ENCODE data around the gene CSF1R. TPM values are rescaled to one million over a fixed set of nuclear protein-coding genes. Genes with fewer than 3 reads are reported as not detected.

The CSF1R gene
- polyA plus RNA-seq, 1 of the 3 experiments (the other 2 are of a cell fraction): 0.25 TPM

DNA sequence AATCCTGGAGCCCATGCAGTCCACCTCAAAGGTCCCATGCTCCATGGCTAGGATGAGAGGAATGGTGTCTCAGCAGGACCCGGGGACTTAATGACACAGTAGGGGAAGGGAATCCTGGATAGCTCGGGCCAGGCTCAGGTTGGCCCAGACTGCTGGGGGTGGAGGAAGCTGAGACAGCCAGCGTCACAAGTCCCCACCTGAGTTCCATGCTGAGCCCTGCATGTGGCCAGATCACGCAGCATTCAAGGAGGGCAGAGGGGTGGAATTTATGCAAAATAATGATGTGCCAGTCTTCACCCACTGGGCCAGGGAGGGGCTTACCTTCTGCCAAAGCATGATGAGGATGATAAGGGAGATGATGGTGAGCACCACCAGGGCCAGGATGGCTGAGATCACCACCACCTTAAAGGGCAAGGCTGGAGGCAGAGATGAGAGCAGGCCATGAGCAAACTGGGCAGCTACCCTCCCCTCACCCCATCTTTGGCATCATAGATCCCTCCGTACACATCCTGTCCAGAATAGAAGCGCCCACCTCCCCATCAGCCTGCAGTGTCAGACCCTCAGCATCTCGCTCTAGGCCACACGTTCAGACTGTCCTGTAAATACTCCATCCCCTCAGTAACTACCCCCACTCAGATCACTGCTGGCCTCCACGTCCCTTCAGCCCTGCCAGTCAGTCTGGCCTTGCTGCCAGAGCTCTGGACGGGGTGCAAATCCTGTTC is 40.0 kb upstream of the CSF1R start:
- H3K27me3 ChIP-seq (ENCODE audit: insufficient read depth): no peaks in the 10 kb centered on the region
- H3K9ac ChIP-seq: no peak overlapping the region
- H3K9me3 ChIP-seq: no peaks in the 10 kb centered on the region
- H3K9me2 ChIP-seq: no peaks in the 10 kb centered on the region
- no peak overlapping the region for H2AFZ ChIP-seq (ENCODE audit: low read depth)
- POLR2A ChIA-PET: interaction anchor here (0.9 kb wide), 1 partner anchor 32 kb away, joined by 3 read pairs; no protein-coding TSS in a partner anchor
- no peak overlapping the region; a peak in 1 of 4 replicates for H3K27ac ChIP-seq (ENCODE audit: low read depth in 2 of 2, low read length in 1 of 2)
- H3K36me3 ChIP-seq (replicated peaks in 1 of 2; ENCODE audit: control insufficient read depth in 1 of 2, insufficient read depth in 2 of 2, low read length in 1 of 2): peaks cover 32 to 79% of the 10 kb centered on the region in 2 experiments
- H3K4me1 ChIP-seq (ENCODE audit: control insufficient read depth in 1 of 2, insufficient read depth in 2 of 2, low read depth in 1 of 2, low read length in 1 of 2): no peaks in the 10 kb centered on the region; a peak in 1 of 4 replicates
- no peak for DNase-seq
- H3K4me3 ChIP-seq (ENCODE audit: low read depth in 2 of 2, low read length in 1 of 2): no peak overlapping the region
- H4K20me1 ChIP-seq (ENCODE audit: insufficient read depth): no peaks in the 10 kb centered on the region
- no peaks in the 10 kb centered on the region for H3F3A ChIP-seq (replicated peaks; ENCODE audit: insufficient read depth)
- no peak overlapping the region for H3K4me2 ChIP-seq
- H3K79me2 ChIP-seq (ENCODE audit: insufficient read depth): no peaks in the 10 kb centered on the region
- WGBS (ENCODE audit: low lambda C conversion rate): 93% methylated on average over 9 of the region's 10 CpGs
- CTCF ChIA-PET: interaction anchor here (1.4 to 12.5 kb wide), 4 partner anchors 7 to 136 kb away, joined by 4 to 173 read pairs (median 48); no protein-coding TSS in a partner anchor
- TF ChIP-seq GATA2 (CRISPR knock-in tag; IDR thresholded peaks at IDR 0.05) (no peak), MEF2A (IDR thresholded peaks at IDR 0.05; ENCODE audit: borderline replicate concordance, low read depth) (no peak), GABPA (IDR thresholded peaks at IDR 0.05; ENCODE audit: low read depth) (no peak), EZH2phosphoT487 (IDR thresholded peaks at IDR 0.05; ENCODE audit: borderline replicate concordance, low read depth) (no peak), RFX5 (IDR thresholded peaks at IDR 0.05; ENCODE audit: low read length) (no peak), POLR2AphosphoS5 (IDR thresholded peaks at IDR 0.05; ENCODE audit: low read depth, low read length) (no peak), MXI1 (IDR thresholded peaks at IDR 0.05; ENCODE audit: low read depth, low read length) (no peak), NFIC (IDR thresholded peaks at IDR 0.05; ENCODE audit: borderline replicate concordance) (no peak)
- TF ChIP-seq, protein P1, sequence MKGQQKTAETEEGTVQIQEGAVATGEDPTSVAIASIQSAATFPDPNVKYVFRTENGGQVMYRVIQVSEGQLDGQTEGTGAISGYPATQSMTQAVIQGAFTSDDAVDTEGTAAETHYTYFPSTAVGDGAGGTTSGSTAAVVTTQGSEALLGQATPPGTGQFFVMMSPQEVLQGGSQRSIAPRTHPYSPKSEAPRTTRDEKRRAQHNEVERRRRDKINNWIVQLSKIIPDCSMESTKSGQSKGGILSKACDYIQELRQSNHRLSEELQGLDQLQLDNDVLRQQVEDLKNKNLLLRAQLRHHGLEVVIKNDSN (IDR thresholded peaks at IDR 0.05; ENCODE audit: borderline replicate concordance, low read depth): no peak
- TF ChIP-seq, protein P2, sequence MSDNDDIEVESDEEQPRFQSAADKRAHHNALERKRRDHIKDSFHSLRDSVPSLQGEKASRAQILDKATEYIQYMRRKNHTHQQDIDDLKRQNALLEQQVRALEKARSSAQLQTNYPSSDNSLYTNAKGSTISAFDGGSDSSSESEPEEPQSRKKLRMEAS (IDR thresholded peaks at IDR 0.05; ENCODE audit: low read depth): no peak

DNA sequence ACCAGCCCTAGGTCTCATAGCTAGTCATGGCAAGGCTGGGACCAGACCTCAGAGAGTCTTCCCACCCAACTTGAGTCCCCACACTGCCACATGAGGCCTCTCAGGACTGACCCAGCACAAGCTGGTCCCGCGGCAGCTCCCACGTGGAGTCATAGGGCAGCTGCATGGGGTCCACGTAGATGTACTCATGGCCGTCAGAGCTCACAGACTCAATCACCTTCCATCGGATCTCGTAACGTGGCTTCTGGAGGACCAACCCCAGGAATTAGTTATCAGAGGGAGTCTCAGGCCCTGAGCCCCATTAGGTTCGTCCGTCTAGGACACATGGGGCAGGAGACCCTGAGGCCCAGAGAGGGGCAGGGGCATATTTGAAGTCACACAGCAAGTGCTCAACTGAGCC is 39.0 kb upstream of the CSF1R start:
- TF ChIP-seq FOXM1 (IDR thresholded peaks at IDR 0.05; ENCODE audit: low read depth) (no peak), TEAD4 (IDR thresholded peaks at IDR 0.05; ENCODE audit: borderline replicate concordance, insufficient read depth) (no peak), JUND (IDR thresholded peaks at IDR 0.05) (no peak)
- POLR2A ChIA-PET: no interaction called here
- no peak overlapping the region for H3K27ac ChIP-seq (ENCODE audit: low read depth in 2 of 2, low read length in 1 of 2)
- H3F3A ChIP-seq (replicated peaks; ENCODE audit: insufficient read depth): no peaks in the 10 kb centered on the region
- no peaks in the 10 kb centered on the region for H3K9me2 ChIP-seq
- no peaks in the 10 kb centered on the region; a peak in 1 of 4 replicates for H3K4me1 ChIP-seq (ENCODE audit: control insufficient read depth in 1 of 2, insufficient read depth in 2 of 2, low read depth in 1 of 2, low read length in 1 of 2)
- H3K27me3 ChIP-seq (ENCODE audit: insufficient read depth): no peaks in the 10 kb centered on the region
- peaks cover 32 to 84% of the 10 kb centered on the region in 2 experiments for H3K36me3 ChIP-seq (replicated peaks in 1 of 2; ENCODE audit: control insufficient read depth in 1 of 2, insufficient read depth in 2 of 2, low read length in 1 of 2)
- no peak for DNase-seq
- CTCF ChIA-PET: interaction anchor here (0.9 to 12.5 kb wide), 7 partner anchors 9 to 135 kb away, joined by 3 to 173 read pairs (median 4); no protein-coding TSS in a partner anchor
- H3K9me3 ChIP-seq: no peaks in the 10 kb centered on the region
- H3K4me2 ChIP-seq: no peak overlapping the region
- H3K79me2 ChIP-seq (ENCODE audit: insufficient read depth): no peaks in the 10 kb centered on the region
- H3K9ac ChIP-seq: no peak overlapping the region
- no peaks in the 10 kb centered on the region for H4K20me1 ChIP-seq (ENCODE audit: insufficient read depth)
- WGBS (ENCODE audit: low lambda C conversion rate): 96% methylated on average over 4 of the region's 10 CpGs
- H3K4me3 ChIP-seq (ENCODE audit: low read depth in 2 of 2, low read length in 1 of 2): no peak overlapping the region
- H2AFZ ChIP-seq (ENCODE audit: low read depth): no peak overlapping the region
